ENCODE data around the gene FAM53A. TPM values are rescaled to one million over a fixed set of nuclear protein-coding genes. Genes with fewer than 3 reads are reported as not detected.
"Not testable (repeated sequence)": the region's sequence is repeated elsewhere in the genome, so short reads cannot be mapped to it uniquely, and the experiment has no call there.

FAM53A gene
- total RNA-seq, 1 experiment from 2014 or later: 4.0 TPM

DNA sequence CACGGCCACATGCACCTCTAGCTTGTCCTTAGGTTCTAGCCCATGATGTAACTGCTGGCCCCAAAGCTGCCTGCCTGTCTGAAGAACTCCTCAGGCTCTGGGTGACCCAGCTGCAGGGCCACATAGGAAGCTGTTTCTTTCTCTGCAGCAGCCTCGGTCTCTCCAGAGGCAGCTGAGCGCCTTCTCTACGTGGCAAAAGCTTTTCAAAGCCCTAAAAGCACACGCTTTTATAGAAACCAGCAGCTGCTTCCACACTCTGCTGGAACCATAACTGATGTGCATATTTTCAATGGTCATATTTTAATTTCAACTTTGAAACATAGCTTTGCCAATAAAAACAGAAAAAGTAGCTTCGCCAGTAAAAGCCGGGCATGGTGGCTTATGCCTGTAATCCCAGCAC lies 37.4 kb downstream of the FAM53A start:
- in situ Hi-C loops (cut with HindIII; ENCODE audit: low sequenced_read_pairs): loop anchor here (25.0 kb wide), 1 partner anchor 234 kb away; the partner anchor contains the start of gene NKX1-1
- no peak for DNase-seq (ENCODE audit: low spot score)

DNA sequence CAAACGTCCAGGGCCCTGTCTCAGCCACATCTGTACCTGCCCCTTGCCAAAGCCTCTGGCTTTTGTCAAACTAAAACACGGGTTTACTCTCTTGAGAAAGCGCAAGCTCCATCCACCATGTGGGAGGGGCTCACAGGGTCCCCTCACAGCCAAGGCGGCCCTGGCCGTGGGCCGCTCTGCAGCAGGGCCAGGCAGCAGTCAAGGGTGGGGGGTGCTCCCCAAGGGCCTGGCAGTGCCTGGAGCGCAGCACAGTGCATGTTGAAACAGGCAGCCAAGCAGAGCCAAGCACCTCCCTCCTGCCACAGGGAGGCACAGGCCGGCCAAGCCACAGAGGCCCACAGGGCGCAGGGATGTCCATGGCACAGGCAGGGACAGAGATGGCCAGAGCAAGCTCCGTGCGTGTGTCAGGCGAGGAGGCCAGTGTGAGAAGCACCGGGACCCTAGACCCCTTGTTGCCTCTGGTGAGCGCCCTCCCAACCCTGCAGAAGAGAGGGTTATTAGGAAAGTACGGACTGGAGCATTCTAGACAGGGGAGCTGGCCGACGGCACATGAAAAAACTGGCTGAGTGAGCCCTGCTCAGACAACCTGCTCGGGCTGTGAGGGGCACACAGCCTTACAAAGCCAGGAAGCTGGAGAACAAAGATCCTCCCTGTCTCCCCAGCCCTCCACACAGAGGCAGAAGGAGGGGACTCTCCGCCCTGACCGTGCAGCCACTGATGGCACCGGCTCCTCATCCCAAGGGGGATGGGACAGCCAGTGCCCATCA lies 39.0 kb downstream of the FAM53A start:
- peak; percentile 68 for DNase-seq (ENCODE audit: low spot score)
- in situ Hi-C loops (cut with HindIII; ENCODE audit: low sequenced_read_pairs): loop anchor here (25.0 kb wide), 1 partner anchor 233 kb away; the partner anchor contains the start of gene NKX1-1

DNA sequence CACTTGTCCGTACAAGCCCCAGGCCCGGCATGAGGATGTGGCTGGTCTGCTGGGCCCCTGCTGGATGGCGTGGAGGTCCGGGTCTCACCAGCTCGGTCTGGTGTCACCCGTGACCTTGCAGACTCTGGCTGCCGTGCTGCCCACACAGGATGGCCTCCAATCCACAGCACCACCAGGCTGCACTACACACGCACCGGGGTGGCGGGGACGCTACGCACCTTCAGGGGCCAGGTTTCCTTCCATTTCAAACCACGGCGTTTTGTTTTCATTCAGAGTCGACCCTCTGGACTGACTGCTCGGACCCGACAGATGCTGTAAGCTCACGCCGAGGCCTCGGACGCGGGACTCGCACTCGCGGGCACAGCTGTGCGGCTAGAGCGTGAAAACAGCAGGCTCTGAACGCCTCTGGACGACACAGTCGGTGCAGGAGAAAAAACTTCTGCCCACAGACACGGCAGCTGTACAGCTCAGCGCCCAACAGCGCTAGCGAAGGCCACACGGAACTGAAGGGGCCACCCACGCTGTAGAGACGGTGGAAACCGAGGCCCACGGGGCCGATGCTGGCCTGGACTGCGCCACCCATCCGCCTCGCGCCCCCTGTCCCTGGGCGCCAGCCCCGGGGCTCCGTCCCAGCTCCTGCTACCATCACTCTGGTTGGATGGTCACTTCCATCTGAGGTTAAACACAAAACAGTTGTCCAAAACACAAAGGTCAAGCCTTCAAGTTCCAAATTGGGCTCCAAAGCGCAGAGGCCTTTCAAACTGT lies 40.0 kb downstream of the FAM53A start:
- in situ Hi-C loops (cut with HindIII; ENCODE audit: low sequenced_read_pairs): loop anchor here (25.0 kb wide), 1 partner anchor 232 kb away; the partner anchor contains the start of gene NKX1-1
- no peak for DNase-seq (ENCODE audit: low spot score)

DNA sequence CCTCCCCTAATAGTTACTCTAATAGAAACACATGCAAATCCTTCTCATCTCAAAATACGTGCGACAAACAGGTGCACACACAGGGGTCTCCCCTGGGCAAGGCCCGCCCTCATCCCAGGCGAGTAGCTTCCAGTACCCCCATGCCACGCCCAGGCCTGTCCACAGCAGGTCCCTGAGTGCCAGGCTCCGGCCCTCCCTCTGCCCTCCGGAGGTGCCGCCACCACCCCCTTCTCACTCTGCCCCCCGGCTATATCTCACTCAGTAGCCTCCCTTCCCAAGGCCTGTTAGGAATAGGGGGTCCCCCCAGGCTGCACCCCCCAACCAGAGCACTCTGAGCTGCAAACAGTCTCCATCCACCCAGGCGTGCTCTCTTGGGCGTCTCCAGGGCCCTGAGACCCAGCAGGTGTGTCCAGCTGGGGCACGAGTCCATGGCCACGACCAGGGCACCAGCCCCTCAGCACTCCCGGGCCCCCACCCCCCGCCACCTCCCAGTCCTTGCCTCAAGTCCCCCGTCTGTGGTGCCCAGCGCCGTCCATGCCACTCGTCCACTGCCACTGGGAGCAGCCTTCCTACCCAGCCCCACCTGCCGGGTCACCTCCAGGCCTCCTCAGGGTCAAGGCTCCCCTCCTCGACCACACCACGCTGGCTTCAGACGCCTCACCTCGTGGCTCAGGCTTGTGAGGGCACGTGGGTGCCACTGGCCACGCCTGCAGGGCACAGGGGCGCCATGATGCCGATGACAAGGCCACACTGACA lies 41.7 kb downstream of the FAM53A start:
- in situ Hi-C loops (cut with HindIII; ENCODE audit: low sequenced_read_pairs): loop anchor here (25.0 kb wide), 1 partner anchor 230 kb away; the partner anchor contains the start of gene NKX1-1
- no peak for DNase-seq (ENCODE audit: low spot score)

DNA sequence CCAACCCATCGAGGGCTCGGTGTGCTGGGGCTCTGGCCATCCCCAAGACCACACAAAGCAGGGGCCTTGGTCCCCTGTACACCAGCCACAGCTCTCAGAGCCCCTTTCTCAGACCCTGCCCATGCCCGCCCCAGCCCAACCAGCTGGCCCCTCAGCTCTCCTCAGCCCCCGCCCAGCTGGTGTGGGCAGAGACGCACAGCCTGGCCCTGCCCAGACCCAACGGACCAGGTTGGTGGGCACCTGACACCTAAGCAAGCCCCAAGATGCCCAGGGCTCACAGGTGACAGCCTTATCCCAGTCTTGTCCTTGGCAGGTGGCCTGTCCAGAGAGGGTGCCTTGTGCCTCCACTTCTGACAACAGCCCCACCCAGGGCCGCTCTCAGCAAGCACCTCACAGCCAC lies 42.4 kb downstream of the FAM53A start:
- in situ Hi-C loops (cut with HindIII; ENCODE audit: low sequenced_read_pairs): loop anchor here (25.0 kb wide), 1 partner anchor 229 kb away; the partner anchor contains the start of gene NKX1-1

DNA sequence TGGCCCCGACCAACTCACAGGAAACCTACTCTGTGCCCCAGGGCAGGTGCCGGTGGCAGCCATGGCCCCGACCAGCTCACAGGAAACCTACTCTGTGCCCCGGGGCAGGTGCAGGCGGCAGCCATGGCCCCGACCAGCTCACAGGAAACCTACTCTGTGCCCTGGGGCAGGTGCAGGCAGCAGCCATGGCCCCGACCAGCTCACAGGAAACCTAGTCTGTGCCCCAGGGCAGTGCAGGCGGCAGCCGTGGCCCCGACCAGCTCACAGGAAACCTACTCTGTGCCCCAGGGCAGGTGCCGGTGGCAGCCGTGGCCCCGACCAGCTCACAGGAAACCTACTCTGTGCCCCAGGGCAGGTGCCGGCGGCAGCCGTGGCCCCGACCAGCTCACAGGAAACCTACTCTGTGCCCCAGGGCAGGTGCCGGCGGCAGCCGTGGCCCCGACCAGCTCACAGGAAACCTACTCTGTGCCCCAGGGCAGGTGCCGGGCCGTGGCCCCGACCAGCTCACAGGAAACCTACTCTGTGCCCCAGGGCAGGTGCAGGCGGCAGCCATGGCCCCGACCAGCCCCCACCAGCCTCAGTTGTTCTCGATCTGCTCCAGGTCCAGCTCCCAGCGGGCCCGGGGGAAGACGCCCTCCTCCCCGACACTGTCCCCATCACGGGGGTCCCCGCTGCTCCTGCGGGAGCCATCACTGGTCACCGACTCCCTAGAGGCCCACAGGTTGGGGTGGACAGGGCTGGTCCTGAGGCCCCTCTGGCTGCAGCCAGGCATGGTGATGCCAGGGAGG lies 43.2 kb downstream of the FAM53A start:
- in situ Hi-C loops (cut with HindIII; ENCODE audit: low sequenced_read_pairs): loop anchor here (25.0 kb wide), 1 partner anchor 229 kb away; the partner anchor contains the start of gene NKX1-1
- not testable (repeated sequence) for DNase-seq (ENCODE audit: low spot score)

More for the DNA sequence above, 42.4 kb downstream of the FAM53A start:
- DNase-seq (ENCODE audit: low spot score): no peak

DNA sequence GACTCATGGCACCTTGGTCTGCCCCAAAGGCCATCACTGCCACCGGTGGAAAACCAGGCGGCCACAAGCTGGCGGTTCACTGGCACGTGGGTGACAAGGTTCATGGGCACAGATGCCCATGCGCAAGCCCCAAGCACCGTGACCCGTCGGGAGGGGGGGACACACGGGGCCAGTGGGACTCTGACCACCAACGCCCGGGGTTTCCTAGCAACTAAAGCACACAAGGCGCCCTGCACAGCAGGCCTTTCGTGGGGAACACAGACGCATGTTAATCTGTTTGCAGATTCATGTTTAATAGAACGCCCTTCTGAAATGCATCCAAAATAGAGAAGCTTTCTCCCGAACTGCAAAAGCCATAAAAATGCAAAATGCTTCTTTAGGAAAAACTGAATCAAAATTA lies 43.9 kb downstream of the FAM53A start:
- no peak for DNase-seq (ENCODE audit: low spot score)
- in situ Hi-C loops (cut with HindIII; ENCODE audit: low sequenced_read_pairs): loop anchor here (25.0 kb wide), 1 partner anchor 228 kb away; the partner anchor contains the start of gene NKX1-1

DNA sequence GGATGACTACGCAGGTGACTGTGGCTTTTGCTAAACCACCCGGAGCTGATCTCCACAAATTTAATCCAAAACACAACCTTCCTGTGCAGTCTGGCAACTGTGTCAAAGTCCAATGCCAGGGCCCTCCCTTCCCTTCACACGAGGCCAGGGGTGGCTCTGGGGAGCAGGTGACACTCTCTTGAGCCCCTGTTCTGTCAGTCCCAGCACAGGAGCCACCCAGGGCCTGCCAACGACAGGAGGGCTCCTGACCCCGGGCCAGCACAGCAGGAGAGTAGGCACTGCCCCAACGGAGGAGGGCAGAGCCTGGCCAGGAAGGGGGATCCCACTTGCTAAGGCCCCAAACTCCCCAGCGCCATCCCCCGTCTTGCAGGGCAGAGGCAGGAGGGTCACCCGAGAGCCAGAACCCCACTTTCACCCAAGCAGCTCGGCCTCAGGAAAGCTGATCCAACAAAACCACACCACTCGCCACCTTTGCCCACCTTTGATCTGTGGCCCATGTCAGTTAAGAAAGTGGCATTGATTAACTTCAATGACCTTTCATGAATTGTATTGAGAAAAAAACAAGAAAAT lies 44.7 kb downstream of the FAM53A start:
- in situ Hi-C loops (cut with HindIII; ENCODE audit: low sequenced_read_pairs): loop anchor here (25.0 kb wide), 1 partner anchor 227 kb away; the partner anchor contains the start of gene NKX1-1
- no peak for DNase-seq (ENCODE audit: low spot score)

DNA sequence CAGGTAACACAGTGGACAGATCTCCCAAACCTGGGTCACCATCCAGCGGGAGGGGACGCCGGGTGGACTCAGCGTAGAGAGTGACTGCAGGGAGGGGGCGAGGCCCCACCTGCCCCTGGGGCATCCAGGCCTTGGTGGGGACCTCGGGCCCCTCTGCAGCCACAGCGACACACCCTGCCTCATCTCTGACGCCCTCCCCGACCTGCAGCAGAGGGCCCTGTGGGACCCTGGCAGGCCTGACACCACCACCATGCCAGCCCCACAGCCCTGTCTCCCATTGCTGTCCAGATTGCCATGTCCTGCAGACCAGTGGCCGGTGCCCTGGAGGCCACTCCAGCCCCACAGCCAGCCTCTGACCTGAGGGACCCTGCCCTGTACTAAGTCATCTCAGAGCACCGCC lies 45.2 kb downstream of the FAM53A start:
- in situ Hi-C loops (cut with HindIII; ENCODE audit: low sequenced_read_pairs): loop anchor here (25.0 kb wide), 1 partner anchor 227 kb away; the partner anchor contains the start of gene NKX1-1
- no peak for DNase-seq (ENCODE audit: low spot score)

DNA sequence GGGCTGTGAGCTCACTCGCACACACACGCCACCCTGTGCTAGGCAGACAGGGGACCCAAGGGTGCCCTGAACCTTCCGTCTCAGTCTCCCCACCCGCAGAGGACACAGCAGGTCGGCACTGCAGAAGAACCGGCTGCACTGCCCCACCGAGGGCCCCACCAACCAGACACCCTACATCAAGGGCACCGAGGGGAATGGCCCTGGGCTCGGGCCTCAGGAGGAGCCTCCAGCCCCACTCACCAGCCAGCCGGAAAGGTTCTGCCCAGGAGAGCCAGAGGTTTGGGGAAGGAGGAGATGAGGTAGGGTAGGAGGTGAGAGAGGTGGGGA lies 45.9 kb downstream of the FAM53A start:
- in situ Hi-C loops (cut with HindIII; ENCODE audit: low sequenced_read_pairs): loop anchor here (25.0 kb wide), 1 partner anchor 226 kb away; the partner anchor contains the start of gene NKX1-1
- no peak for DNase-seq (ENCODE audit: low spot score)

DNA sequence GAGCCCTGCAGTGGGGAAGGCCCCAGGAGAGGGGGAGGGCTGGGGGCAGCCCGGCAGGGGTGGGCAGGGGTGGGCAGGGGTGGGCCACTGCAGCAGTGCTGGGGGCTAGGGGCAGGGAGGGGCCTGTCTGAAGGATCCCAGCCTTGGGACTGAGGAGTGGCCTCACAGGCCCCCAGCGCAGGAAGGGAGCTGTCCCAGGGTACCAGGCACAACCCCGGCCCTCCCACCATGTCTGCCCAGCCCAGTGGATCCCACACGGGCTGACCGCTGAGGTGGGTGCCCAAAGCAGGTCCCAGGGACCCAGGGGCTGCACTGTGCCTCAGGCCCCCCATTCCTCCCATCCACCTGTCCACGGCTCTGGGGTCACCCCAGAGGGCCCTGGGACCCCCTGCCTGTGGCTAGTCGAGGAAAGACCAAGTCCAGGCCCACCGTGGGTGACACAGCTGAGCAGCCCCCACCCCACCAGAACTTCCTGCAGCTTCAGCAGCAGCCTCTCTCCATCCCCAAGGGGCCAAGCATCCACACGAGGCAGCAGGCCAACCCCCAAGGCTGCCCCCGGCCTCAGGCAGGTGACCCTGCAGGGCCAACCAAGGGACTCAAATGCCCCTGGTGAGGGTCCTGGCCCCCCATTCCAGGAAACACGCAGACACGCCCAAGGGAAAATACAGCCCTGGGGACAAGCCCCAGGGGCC lies 46.4 kb downstream of the FAM53A start:
- in situ Hi-C loops (cut with HindIII; ENCODE audit: low sequenced_read_pairs): loop anchor here (25.0 kb wide), 1 partner anchor 225 kb away; the partner anchor contains the start of gene NKX1-1
- no peak for DNase-seq (ENCODE audit: low spot score)

DNA sequence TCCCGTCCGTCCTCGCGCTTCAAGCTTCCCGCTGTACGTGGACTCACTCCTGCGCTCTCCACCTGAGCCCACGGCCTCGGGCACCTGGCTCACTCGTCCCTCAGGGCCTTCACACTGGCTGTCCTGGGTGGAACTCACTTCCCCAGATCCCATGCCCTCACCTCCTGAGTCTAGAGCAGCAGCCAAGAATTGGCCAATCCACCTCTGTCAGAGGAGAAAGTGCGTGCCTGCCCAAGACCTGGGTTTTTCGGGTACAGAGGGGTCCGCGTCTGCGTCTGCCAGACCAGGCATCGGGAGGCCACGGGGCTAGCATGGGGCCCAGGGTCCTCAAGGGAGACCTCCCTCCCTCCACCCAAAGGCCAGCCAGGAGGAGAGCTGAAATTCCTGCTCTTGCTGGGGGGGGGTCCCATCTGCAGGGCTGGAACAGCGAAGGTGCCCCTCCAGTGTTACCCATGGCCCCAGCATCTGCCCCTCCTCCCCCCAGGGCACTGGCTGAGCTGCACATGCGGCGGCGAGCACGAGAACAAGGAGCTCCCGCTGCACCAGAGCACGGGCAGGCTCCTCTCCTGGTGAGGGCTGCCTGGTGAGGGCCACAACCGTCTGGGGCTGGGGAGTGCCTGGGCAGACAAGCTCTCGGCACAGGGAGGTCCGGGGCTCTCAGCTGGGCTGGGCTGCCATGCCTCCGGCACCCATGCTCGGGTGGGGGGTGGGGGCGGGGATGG lies 47.5 kb downstream of the FAM53A start:
- DNase-seq (ENCODE audit: low spot score): no peak
- in situ Hi-C loops (cut with HindIII; ENCODE audit: low sequenced_read_pairs): loop anchor here (25.0 kb wide), 1 partner anchor 224 kb away; the partner anchor contains the start of gene NKX1-1

DNA sequence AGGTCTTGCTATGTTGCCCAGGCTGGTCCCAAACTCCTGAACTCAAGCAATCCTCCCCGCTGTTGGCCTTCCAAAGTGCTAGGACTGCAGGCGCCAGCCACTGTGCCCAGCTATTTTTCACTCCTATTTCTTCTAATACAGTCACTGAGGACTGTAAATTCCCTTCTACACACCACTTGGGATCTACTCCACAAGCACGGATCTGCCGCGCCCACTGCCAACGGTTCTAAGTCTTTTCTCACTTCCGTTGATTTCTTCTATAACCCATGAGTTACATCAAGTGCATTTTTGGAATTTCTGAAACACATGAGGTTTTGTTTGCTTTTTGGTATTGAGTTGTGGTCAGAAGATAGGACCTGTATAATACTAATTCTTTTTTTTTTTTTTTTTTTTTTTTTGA lies 48.6 kb downstream of the FAM53A start:
- in situ Hi-C loops (cut with HindIII; ENCODE audit: low sequenced_read_pairs): loop anchor here (25.0 kb wide), 1 partner anchor 223 kb away; the partner anchor contains the start of gene NKX1-1
- DNase-seq (ENCODE audit: low spot score): no peak

DNA sequence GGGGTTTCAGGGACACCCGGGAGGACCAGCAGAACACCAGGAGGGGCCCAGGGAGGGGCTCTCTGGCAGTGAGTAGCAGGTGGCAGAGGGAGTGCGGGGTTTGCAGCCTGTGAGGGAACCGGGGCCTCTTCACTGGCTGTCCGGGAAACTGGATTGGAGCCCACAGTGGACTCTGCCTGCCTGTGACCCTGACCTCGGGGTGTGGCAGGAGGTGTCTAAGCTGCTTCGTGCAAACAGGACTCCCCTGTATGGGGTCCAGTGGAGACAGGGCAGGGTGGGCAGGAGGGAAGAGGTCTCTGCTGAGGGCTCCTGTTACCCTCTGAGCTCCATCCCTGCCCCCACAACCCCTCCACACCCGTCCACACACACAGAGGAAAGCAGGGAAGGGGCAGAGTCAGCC lies 50.1 kb downstream of the FAM53A start:
- in situ Hi-C loops (cut with HindIII; ENCODE audit: low sequenced_read_pairs): loop anchor here (25.0 kb wide), 1 partner anchor 222 kb away; the partner anchor contains the start of gene NKX1-1
- DNase-seq (ENCODE audit: low spot score): no peak

DNA sequence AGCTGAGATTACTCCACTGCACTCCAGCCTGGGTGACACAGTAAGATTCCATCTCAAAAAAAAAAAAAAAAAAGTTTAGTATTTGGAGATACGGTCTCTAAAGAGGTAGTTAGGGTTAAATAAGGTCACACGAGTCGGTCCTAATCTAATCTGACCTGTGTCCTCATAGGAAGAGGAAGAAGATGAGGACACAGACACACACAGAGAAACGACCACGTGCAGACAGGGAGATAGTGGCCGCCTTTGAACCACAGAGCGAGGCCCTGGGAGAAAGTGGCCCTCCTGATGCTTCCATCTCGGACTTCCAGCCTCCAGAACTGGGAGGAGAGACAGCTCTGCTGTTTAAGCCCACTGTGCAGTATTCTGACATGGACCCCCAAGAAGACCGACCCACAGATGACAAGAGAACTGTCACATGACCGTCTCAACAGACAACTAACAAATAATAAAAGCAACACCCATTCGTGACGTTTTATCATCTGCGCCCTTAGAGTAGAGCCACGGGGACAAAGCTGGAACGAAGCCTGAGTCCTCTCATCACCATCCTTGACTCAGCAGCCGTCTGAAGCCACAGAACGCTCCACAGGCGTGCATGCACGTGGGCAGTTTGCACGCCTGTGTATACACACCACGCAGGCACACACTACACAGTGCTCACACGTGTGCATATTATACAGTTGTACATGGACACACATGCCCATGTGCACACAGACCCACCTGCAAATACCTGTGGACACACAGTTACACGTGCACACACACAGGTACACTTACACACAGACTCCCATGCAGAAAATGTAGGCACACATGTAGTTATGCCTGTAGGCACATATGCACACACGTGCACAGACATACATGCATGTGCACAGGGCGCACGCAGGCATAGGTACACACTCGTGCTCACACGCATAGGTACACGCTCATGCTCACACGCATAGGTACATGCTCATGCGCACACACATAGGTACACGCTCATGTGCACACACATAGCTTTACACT lies 51.7 kb downstream of the FAM53A start:
- in situ Hi-C loops (cut with HindIII; ENCODE audit: low sequenced_read_pairs): loop anchor here (25.0 kb wide), 1 partner anchor 220 kb away; the partner anchor contains the start of gene NKX1-1
- no peak for DNase-seq (ENCODE audit: low spot score)

Data from G401 (cell line).